ENCODE data around the gene ZSWIM7.
"Not testable (repeated sequence)": the region's sequence is repeated elsewhere in the genome, so short reads cannot be mapped to it uniquely, and the experiment has no call there.

ZSWIM7 gene

GRCh38 chr17:15999974-16000827, 697 bp upstream of the ZSWIM7 start:
- no peak for TF ChIP-seq CTCF (IDR thresholded peaks at IDR 0.05; ENCODE audit: insufficient read depth, low read depth, low read length, missing control alignments)
- peak; percentile 57 for DNase-seq (ENCODE audit: low read depth)
- peak overlapping the region; percentile 64 for H3K4me3 ChIP-seq (ENCODE audit: low read depth, low read length)

DNA sequence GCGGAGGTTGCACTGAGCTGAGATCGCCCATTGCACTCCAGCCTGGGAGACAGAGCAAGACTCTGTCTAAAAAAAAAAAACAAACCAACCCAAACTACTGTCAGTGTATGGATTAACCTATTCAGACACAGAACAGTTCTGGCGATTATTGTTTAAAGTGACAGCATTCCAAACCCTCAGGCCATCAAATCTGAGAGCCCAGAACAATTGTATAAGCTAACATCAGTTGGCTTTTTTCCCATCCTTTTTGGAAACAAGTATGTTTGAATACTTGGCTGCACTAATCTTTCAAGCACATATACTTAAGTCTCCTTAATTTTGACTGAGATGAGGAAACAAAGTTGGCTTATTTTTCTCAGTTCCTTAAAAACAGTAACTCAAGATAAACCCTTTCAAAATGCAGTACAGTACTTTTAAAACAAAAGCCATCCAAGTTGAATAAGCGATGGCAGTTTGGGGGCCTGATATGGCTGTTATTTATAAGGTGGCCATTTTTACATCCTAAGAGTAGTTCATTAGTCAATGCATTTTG, 1.4 kb downstream of the ZSWIM7 start:
- no peak overlapping the region for H3K4me3 ChIP-seq (ENCODE audit: low read depth, low read length)
- TF ChIP-seq CTCF (IDR thresholded peaks at IDR 0.05; ENCODE audit: insufficient read depth, low read depth, low read length, missing control alignments) = no peak
- no peak for DNase-seq (ENCODE audit: low read depth)

DNA sequence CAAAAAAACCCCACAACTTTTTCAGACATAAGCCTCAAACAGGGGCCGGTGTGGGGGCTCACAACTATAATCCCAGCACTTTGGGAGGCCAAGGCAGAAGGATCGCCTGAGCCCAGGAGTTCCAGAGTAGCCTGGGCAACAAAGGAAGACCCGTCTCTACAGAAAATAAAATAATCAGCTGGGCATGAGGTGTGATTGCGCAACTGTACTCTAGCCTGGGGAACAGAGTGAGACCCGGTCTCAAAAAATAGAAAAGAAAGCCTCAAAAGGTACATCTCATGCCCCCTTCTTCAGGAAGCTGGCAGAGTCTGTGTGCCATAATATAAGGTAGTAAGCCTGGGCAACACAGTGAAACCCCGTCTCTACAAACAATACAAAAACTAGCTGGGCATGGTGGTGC, 3.2 kb downstream of the ZSWIM7 start:
- no peak overlapping the region for H3K4me3 ChIP-seq (ENCODE audit: low read depth, low read length)
- DNase-seq (ENCODE audit: low read depth) = no peak
- TF ChIP-seq CTCF (IDR thresholded peaks at IDR 0.05; ENCODE audit: insufficient read depth, low read depth, low read length, missing control alignments) = no peak

- no peak for TF ChIP-seq CTCF (IDR thresholded peaks at IDR 0.05; ENCODE audit: insufficient read depth, low read depth, low read length, missing control alignments)
- H3K4me3 ChIP-seq (ENCODE audit: low read depth, low read length) = no peak overlapping the region
- no peak for DNase-seq (ENCODE audit: low read depth)
Observed at GRCh38 chr17:15981646-15982580, 17.6 kb downstream of the ZSWIM7 start.

DNA sequence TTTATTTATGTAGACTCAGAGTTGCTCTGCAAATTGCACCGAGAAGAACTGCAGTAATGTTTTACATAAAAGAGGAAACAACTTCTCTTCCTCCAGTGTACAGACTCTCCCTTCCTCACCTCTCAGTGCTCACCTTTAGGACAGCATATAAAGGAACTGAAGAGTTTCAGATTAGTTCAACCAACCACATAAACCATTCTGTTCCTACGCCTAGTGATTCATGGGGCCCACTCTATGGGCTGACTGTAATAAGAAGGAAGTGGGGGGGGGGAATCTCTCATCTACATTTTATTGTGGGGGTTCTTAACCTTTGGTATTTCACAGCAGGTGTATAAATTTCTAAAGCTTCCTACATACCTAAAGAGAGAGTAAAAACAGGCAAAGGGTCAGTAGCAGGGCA, 18.3 kb downstream of the ZSWIM7 start:
- H3K4me3 ChIP-seq (ENCODE audit: low read depth, low read length) = no peak overlapping the region
- peak; percentile 62 for DNase-seq (ENCODE audit: low read depth)
- no peak for TF ChIP-seq CTCF (IDR thresholded peaks at IDR 0.05; ENCODE audit: insufficient read depth, low read depth, low read length, missing control alignments)

GRCh38 chr17:15979013-15979412, 20.5 kb downstream of the ZSWIM7 start:
- DNase-seq (ENCODE audit: low read depth); H3K4me3 ChIP-seq (ENCODE audit: low read depth, low read length): not testable (repeated sequence)

DNA sequence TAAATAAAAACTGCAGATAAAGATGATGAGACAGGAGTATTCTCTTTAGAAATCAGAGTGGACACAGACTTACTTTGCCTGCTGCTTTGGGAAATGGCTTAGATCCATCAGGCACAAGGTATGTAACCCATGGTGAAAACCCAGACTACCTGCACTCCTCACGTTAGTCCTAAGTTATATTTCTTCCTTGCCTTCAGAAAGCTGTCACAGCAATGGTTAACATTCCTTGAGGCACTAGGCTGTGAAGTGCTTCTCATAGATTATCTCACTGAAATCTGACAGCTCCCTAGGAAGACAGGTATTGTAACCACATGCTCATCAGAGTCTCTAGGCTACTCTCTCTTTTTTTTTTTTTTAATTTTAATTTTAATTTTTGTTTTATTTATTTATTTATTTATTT, 20.9 kb downstream of the ZSWIM7 start:
- H3K4me3 ChIP-seq (ENCODE audit: low read depth, low read length) = no peak overlapping the region
- TF ChIP-seq CTCF (IDR thresholded peaks at IDR 0.05; ENCODE audit: insufficient read depth, low read depth, low read length, missing control alignments) = no peak
- no peak for DNase-seq (ENCODE audit: low read depth)

Data from GM12865 (cell line).